SU-DHL-6 (cell line): ENCODE results near the gene COX10.

ENCODE experiments used
- H2AFZ ChIP-seq: fragments of 200-600 bp; sonication (generic); 2 replicates; pipeline ENCODE4 v1.6.1; 2014; ENCODE audit warnings: low read depth, mild to moderate bottlenecking, moderate library complexity, mixed read lengths, antibody characterized with exemption, low read length; ENCODE audit not compliant: severe bottlenecking
- H3F3A ChIP-seq: fragments of 200-600 bp; shearing (Covaris generic); 2 replicates; pipeline ENCODE4 v1.6.0; 2016; ENCODE audit warnings: antibody characterized with exemption, mild to moderate bottlenecking; ENCODE audit not compliant: insufficient read depth
- H3K27ac ChIP-seq: fragments of 200-600 bp; sonication (generic); 2 replicates; pipeline ENCODE4 v1.5.1; 2016; ENCODE audit warnings: low read depth, mild to moderate bottlenecking, low read length, moderate library complexity, mixed read lengths
- H3K27me3 ChIP-seq: fragments of 200-600 bp; sonication (generic), shearing (Covaris generic); 2 replicates; pipeline ENCODE4 v1.6.0; 2014; ENCODE audit warnings: mild to moderate bottlenecking, low read length
- H3K36me3 ChIP-seq: fragments of 200-600 bp; sonication (generic); 2 replicates; pipeline ENCODE4 v1.6.1; 2014; ENCODE audit warnings: mild to moderate bottlenecking, low read length, mixed read lengths
- H3K4me2 ChIP-seq: fragments of 300-600, 200-600 bp; shearing (Covaris generic), sonication (generic); 2 replicates; pipeline ENCODE4 v1.6.0; 2014; ENCODE audit warnings: low read length, low read depth, mild to moderate bottlenecking; ENCODE audit not compliant: poor library complexity, severe bottlenecking
- H3K4me3 ChIP-seq: fragments of 200-600 bp; sonication (generic); 2 replicates; pipeline ENCODE4 v1.5.1; 2014; ENCODE audit warnings: antibody characterized with exemption, low read length, mild to moderate bottlenecking, mixed read lengths; ENCODE audit not compliant: insufficient read depth, poor library complexity, severe bottlenecking
- H3K79me2 ChIP-seq: fragments of 200-600 bp; sonication (generic); 2 replicates; pipeline ENCODE4 v1.6.1; 2014; ENCODE audit warnings: mild to moderate bottlenecking, low read length, moderate library complexity; ENCODE audit not compliant: insufficient read depth
- H3K9ac ChIP-seq: fragments of 200-600 bp; sonication (generic); 2 replicates; pipeline ENCODE4 v1.7.0; 2014; ENCODE audit warnings: mild to moderate bottlenecking, low read length
- H3K9me2 ChIP-seq: fragments of 200-600 bp; sonication (generic); replicated peaks from 2 replicates; pipeline ENCODE4 v1.6.1; 2014; ENCODE audit warnings: low read length; ENCODE audit not compliant: insufficient read depth
- H3K9me3 ChIP-seq: fragments of 200-600 bp; sonication (generic); 2 replicates; pipeline ENCODE4 v1.6.1; 2014; ENCODE audit warnings: low read length, mixed read lengths; ENCODE audit not compliant: insufficient read depth
- H4K20me1 ChIP-seq: fragments of 200-600 bp; sonication (generic); 2 replicates; pipeline ENCODE4 v1.6.1; 2014; ENCODE audit warnings: low read depth, mild to moderate bottlenecking, antibody characterized with exemption, low read length, moderate library complexity, mixed read lengths
- EZH2phosphoT487 ChIP-seq: fragments of 200-600 bp; sonication (generic), shearing (Covaris generic); conservative IDR thresholded peaks from 2 replicates; pipeline ENCODE4 v1.6.1; 2018; ENCODE audit warnings: mild to moderate bottlenecking, antibody characterized with exemption, low read length, moderate library complexity, mixed read lengths
- TF ChIP-seq, protein P1 (sequence below): fragments of 200-600 bp; sonication (generic); IDR thresholded peaks from one replicate; pipeline ENCODE4 v1.5.1; 2017; ENCODE audit warnings: antibody characterized with exemption, mild to moderate bottlenecking, low read length, moderate library complexity; ENCODE audit not compliant: insufficient read depth, poor library complexity, severe bottlenecking

Gene COX10

DNA sequence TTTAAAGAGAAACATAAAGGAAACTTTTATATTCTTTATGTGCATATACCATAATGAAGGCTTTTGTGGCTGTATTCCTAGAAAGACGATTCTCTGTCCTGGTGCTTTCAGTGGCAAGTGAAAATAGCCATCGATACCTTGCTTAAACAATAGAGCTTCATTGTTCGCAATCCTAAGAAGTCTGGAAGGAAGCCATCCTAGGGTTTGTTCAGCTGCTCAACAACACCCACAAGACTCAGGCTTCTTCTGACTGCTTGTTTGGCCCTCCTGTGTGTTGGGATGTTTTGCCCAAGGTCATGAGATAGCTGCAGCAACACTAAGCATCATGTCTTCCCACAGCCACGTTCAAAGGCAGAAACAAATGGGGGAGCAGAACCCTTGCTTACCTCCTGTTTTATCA is 36.1 kb upstream of the COX10 start:
- Histone ChIP-seq H3K36me3 (peaks cover 27% of the 10 kb centered on the region; the same call in 1 of the 2 replicates), H3K9ac (no peak overlapping the region), H2AFZ (no peak overlapping the region), H3K9me3 (no peaks in the 10 kb centered on the region), H3K9me2 (no peaks in the 10 kb centered on the region), H4K20me1 (0 out of 2 replicates have a peak, but pooled peaks cover 2% of the 10 kb centered on the region), H3K79me2 (peaks cover 5% of the 10 kb centered on the region; the same call in 1 of the 2 replicates), H3K27me3 (no peaks in the 10 kb centered on the region), H3K4me2 (no peak overlapping the region), H3F3A (no peaks in the 10 kb centered on the region), H3K27ac (no peak overlapping the region), H3K4me3 (no peak overlapping the region)
- TF ChIP-seq, protein P1, sequence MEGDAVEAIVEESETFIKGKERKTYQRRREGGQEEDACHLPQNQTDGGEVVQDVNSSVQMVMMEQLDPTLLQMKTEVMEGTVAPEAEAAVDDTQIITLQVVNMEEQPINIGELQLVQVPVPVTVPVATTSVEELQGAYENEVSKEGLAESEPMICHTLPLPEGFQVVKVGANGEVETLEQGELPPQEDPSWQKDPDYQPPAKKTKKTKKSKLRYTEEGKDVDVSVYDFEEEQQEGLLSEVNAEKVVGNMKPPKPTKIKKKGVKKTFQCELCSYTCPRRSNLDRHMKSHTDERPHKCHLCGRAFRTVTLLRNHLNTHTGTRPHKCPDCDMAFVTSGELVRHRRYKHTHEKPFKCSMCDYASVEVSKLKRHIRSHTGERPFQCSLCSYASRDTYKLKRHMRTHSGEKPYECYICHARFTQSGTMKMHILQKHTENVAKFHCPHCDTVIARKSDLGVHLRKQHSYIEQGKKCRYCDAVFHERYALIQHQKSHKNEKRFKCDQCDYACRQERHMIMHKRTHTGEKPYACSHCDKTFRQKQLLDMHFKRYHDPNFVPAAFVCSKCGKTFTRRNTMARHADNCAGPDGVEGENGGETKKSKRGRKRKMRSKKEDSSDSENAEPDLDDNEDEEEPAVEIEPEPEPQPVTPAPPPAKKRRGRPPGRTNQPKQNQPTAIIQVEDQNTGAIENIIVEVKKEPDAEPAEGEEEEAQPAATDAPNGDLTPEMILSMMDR: no peak
- TF ChIP-seq EZH2phosphoT487: no peak

DNA sequence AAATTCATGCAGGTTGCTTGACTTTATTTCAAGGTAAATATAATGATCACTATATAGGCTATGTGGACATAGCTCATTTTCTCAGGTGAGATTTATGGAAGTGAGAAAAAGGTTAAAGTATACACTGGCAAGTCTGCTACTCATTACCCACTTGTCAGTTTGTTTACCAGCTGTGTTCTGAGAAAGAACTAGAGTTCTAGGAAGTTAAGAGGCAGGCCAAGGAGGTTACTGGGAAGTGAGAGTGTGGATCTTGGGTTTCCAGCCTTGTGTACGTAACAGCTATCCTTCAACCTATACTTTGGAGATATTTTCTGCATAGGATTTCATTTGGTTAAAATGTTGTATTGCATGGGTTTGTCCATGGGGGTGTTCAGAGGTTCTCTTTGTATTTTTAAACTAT is 31.9 kb upstream of the COX10 start:
- no peak overlapping the region for H3K27ac ChIP-seq
- H3K27me3 ChIP-seq: no peaks in the 10 kb centered on the region
- H3K9me3 ChIP-seq: no peaks in the 10 kb centered on the region
- H3K79me2 ChIP-seq: peaks cover 17% of the 10 kb centered on the region
- no peak overlapping the region for H3K4me2 ChIP-seq
- H2AFZ ChIP-seq: no peak overlapping the region
- H4K20me1 ChIP-seq: 0 out of 2 replicates have a peak, but pooled peaks cover 2% of the 10 kb centered on the region
- TF ChIP-seq EZH2phosphoT487: no peak
- TF ChIP-seq, protein P1: no peak
- H3K9ac ChIP-seq: no peak overlapping the region
- H3K4me3 ChIP-seq: no peak overlapping the region
- 0 out of 2 replicates have a peak, but pooled peaks cover 12% of the 10 kb centered on the region for H3K36me3 ChIP-seq
- no peaks in the 10 kb centered on the region for H3F3A ChIP-seq
- H3K9me2 ChIP-seq: no peaks in the 10 kb centered on the region

DNA sequence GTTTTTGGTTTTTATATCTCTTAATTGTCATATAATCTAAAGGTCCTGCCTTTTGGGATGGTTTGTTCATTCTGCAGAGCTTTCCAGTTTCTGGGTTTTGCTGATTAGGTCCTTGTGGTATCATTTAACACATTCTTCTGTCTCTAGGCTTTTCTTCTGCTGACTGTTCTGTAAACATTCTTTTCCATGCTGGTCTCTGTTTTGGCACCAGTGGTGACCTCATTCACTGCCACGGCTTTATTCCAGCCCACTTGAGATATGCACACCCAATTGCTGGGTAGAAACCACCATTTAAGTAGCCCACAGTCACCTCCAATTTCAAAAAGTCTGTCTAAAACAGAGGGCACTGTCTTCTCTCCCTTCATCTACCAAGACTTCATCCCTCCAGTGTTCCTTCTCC is 31.1 kb upstream of the COX10 start:
- Histone ChIP-seq H3K36me3 (0 out of 2 replicates have a peak, but pooled peaks cover 8% of the 10 kb centered on the region), H3K79me2 (peaks cover 22% of the 10 kb centered on the region), H3K9me2 (no peaks in the 10 kb centered on the region), H3K27me3 (no peaks in the 10 kb centered on the region), H2AFZ (no peak overlapping the region), H3K9me3 (no peaks in the 10 kb centered on the region), H3K4me2 (no peak overlapping the region), H3F3A (0 out of 2 replicates have a peak, but pooled peaks cover 3% of the 10 kb centered on the region), H3K4me3 (no peak overlapping the region), H3K27ac (no peak overlapping the region), H4K20me1 (peaks cover 4% of the 10 kb centered on the region; the same call in 1 of the 2 replicates), H3K9ac (no peak overlapping the region)
- TF ChIP-seq EZH2phosphoT487: no peak
- TF ChIP-seq, protein P1: no peak
